GM19452 (cell line): ENCODE results near the gene TNS3.

Source experiments
- ATAC-seq: cut with Tn5 transposase; IDR thresholded peaks from one replicate; pipeline ENCODE4 v1.9.1; 2021; ENCODE audit not compliant: unreplicated experiment

Gene TNS3

DNA sequence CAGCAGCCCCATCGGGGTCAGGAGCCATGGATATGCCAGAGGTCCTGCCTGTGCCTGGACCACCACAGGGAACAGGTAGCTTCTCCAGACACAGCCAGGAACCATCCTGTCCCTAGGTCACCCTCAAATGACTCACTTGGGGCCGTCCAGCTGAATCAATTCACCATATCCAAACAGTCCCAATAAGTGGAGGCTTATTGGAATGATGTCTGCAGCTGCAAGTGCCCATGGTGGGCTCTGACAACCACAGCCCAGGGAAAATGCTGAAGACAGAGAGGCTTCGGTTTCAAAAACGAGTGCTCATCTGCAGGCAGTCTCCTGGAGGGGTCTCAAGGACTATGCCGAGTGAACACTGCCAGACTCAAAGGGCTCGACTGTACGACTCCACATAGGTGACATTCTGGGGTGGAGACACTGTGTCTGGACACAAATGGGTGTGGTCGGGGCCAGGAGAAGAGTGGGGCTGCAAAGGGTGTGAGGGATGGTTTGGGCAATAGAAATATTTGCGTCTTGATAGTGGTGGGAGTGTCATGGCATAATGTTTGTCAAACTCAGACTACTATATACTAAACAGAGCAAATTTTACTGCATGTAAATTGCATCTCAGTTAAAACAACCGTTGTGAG is 204.8 kb downstream of the TNS3 start:
- no peak for ATAC-seq

GRCh38 chr7:47375121-47375938 is 206.6 kb downstream of the TNS3 start:
- ATAC-seq: no peak

DNA sequence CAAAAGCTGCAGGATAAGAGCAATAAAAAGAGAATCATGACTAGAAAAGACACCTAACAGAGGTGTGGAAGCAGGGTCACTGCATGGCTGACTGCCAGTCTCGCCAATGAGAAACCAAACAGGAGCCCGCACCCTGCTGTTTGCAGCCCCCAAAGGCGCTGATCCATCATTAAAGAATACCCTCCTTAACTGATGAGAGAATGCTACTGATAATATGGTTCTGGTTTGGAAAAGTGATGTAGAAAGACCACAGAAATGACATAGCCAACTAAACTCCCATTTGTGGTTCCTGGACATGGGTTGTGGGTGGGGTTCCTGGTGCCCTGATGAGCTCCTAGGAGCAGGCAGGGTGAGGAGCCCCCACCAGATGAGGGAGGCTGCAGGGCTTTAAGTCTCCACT is 207.4 kb downstream of the TNS3 start:
- no peak for ATAC-seq

GRCh38 chr7:47373871-47374451 is 207.9 kb downstream of the TNS3 start:
- no peak for ATAC-seq

GRCh38 chr7:47371733-47372368 is 210.1 kb downstream of the TNS3 start:
- ATAC-seq: no peak

GRCh38 chr7:47371317-47371716 is 210.6 kb downstream of the TNS3 start:
- no peak for ATAC-seq

DNA sequence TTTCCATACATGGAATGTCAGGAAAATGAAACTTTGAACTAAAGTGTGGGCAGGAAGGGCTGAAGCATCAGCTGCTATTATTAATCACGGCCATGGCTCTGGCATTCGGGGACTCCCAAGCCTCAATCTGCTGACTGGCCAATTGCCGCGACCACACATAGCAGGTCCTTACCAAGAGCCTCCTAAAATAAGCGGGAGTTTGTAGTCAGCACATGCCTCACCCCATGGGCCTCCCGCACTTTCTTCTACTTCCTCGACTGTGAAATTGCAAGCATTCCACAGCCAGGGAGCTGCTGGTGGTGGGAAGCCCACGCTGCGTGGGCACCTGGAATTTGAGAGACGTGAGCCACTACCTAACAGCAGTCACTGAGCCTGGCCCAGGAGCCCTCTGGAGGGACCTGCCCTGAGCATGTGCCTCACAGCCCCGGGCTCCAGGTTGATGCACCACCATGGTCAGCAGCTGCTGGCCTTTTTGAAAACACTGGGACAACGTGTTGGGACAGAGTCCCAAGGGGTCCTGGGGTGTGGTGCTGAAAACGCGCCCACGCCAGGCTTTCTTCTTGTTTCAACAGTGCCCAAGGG is 211.4 kb downstream of the TNS3 start:
- ATAC-seq: no peak

- ATAC-seq: no peak
Observed at GRCh38 chr7:47369736-47370135, 212.2 kb downstream of the TNS3 start.

- ATAC-seq: no peak
Observed at GRCh38 chr7:47368190-47368812, 213.6 kb downstream of the TNS3 start.

GRCh38 chr7:47367369-47367768 is 214.5 kb downstream of the TNS3 start:
- ATAC-seq: no peak

DNA sequence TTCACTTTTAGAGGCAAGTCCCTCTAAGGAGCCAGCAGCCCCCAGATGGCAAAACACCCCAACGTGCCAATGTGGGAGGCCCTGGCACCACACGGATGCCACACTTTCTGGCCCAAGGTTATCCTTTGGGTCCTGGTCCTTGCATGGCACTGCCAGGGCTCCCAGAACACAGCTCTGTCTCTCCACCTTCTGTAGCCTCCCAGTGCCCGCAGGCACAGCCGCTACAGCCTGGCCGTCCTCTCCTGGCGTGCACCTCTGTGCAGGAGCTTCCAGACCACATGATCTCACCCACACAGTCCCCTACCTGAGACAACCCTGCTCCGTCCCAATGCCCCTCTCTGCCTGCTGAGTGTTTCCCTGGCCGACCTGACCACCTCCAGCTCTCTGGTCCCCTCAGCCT is 215.0 kb downstream of the TNS3 start:
- no peak for ATAC-seq

GRCh38 chr7:47366211-47366610 is 215.7 kb downstream of the TNS3 start:
- no peak for ATAC-seq

DNA sequence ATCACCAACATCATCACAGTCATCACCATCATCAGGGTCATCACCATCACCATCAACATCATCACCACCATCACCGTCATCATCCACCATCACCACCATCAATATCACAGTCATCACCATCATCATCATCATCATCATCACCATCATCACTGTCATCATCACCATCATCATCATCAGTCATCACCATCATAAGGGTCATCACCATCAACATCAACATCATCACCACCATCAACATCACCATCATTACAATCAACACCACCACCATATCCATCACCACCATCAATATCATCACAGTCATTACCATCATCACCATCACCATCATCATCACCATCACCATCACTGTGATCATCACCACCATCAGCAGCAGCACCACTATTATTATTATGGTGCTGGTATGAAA is 218.9 kb downstream of the TNS3 start:
- no peak for ATAC-seq

DNA sequence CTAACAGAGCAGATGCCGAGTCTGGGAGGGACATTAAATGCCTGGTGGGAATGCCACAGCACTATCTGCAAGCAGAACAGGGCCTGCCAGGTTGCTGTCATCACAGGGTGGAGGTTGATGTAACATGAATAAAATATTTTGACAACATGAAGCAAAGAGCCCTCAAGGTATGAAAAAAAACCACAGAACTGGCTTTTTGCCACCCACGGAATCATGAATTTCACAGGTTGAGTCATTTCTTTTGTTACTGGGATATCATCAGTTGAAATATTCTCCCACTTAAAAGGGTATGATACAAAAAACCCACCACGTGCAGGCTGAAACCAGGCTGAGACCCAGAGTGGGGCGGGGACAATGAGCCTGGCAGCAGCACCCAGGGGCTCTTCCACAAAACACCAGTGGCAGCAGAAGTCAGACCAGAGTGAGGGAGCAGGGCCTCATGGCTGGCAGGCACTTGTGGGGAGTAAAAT is 220.1 kb downstream of the TNS3 start:
- no peak for ATAC-seq

DNA sequence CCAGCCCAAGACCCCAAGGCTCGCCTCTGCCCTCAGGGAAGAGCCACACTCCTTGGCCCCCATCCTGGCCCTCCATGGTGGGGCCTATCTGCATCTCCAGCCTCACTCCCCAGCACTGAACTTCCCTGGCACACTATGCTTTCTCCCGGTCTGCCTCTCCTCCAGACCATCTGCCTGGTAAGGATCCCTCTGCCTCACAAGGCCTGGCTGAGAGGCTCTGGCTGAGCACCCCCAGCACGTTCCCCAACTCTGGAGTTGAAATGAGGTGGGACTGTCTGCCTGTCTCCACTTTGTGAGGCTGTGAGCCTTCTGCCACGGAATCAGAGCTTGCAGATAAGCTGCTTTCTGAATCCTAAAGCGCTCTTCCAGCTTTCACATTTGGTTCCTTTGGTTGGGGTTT is 220.7 kb downstream of the TNS3 start:
- no peak for ATAC-seq

- ATAC-seq: no peak
Observed at GRCh38 chr7:47360301-47360900, 221.5 kb downstream of the TNS3 start.

DNA sequence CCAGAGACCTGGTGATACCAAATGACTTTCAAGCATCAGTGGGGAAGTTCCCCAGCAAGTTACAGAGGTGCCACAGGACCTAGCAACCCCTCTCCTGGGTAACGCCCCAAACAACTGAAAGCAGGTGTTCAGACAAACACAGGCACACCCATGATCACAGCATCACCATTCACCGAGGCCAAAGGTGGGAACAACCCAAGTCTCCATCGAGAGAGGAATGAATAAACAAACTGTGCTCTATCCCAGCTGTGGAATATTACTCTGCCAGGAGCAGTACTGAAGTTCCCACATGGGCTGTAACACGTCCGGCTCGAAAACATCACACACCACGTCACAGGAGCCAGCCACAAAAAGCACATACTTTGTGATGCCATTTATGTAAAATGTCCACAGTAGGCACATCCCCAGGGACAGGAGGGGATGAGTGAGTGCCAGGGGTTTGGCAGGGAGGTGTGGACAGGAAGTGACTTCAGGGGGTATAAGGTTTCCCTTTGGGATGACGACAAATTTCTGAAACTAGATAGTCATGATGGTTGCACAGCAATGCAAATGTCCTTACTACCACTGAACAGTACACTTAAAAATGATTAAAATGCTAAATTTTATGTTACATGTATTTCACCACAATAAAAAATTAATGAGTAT is 222.8 kb downstream of the TNS3 start:
- no peak for ATAC-seq

DNA sequence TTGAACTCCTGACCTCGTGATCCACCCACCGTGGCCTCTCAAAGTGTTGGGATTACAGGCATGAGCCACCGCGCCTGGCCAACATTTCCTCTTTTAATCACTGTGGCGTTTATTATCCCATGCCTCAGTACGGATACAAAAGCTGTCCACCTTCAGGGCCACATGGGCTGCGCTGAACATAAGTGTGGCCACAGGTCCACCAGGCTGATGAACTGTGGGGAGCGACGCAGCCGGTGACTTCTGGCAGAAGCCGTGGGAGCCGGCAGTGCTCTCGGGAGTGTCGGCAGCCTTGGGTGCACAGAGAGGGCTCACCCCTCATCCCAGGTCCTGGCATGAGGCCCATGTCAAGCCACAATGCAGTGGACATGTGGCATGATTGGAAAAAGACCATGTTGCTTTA is 223.6 kb downstream of the TNS3 start:
- ATAC-seq: no peak

GRCh38 chr7:47357863-47358262 is 224.0 kb downstream of the TNS3 start:
- no peak for ATAC-seq

- ATAC-seq: no peak
Observed at GRCh38 chr7:47357361-47357760, 224.6 kb downstream of the TNS3 start.
